ENCODE measurements around the gene RAPGEF3. TPM values are rescaled to one million over a fixed set of nuclear protein-coding genes. Genes with fewer than 3 reads are reported as not detected.

Gene RAPGEF3
- total and polyA plus RNA-seq, 8 donors, result 10.8 to 28.9 (median 16.5) TPM

GRCh38 chr12:47800582-47800981, 41.9 kb upstream of the RAPGEF3 start:
- Histone ChIP-seq H3K4me3 (no peak overlapping the region), H3K27me3 (no peaks in the 10 kb centered on the region), H3K9me3 (no peaks in the 10 kb centered on the region), H3K27ac (peak overlapping the region in 1 of 2 donors; percentile 87), H3K36me3 (peaks cover 3 to 41% of the 10 kb centered on the region in 2 donors), H3K4me1 (peaks cover 48 to 66% of the 10 kb centered on the region in 2 donors)
- intact Hi-C loops (cut with DNase I), result no loop called here
- TF ChIP-seq CTCF (IDR thresholded peaks at IDR 0.05), result no peak
- DNase-seq (peak in 1 of 4 donors; percentile 30), ATAC-seq (no peak)

GRCh38 chr12:47799357-47799955, 40.8 kb upstream of the RAPGEF3 start:
- peak overlapping the region in 1 of 2 donors; percentile 20 for H3K27ac ChIP-seq
- H3K27me3 ChIP-seq, result no peaks in the 10 kb centered on the region
- peaks cover 42 to 55% of the 10 kb centered on the region in 2 donors for H3K4me1 ChIP-seq
- TF ChIP-seq CTCF (IDR thresholded peaks at IDR 0.05), result no peak
- intact Hi-C loops (cut with DNase I), result loop anchor here in 1 of 2 donors (5.0 kb wide), 1 partner anchor 38 kb away; no protein-coding TSS in a partner anchor
- ATAC-seq (peak; percentile 48), DNase-seq (peak in 1 of 4 donors; percentile 84)
- no peak overlapping the region for H3K4me3 ChIP-seq
- no peaks in the 10 kb centered on the region for H3K9me3 ChIP-seq
- H3K36me3 ChIP-seq, result peaks cover 3 to 46% of the 10 kb centered on the region in 2 donors

GRCh38 chr12:47798382-47798948, 39.8 kb upstream of the RAPGEF3 start:
- H3K36me3 ChIP-seq, result peaks cover 3 to 56% of the 10 kb centered on the region in 2 donors
- no peak for TF ChIP-seq CTCF (IDR thresholded peaks at IDR 0.05)
- DNase-seq (peak in 1 of 4 donors; percentile 60), ATAC-seq (no peak)
- H3K27ac ChIP-seq, result no peak overlapping the region
- no peaks in the 10 kb centered on the region for H3K9me3 ChIP-seq
- H3K4me3 ChIP-seq, result no peak overlapping the region
- intact Hi-C loops (cut with DNase I), result loop anchor here in 1 of 2 donors (5.0 kb wide), 1 partner anchor 39 kb away; no protein-coding TSS in a partner anchor
- H3K27me3 ChIP-seq, result no peaks in the 10 kb centered on the region
- peaks cover 32 to 45% of the 10 kb centered on the region in 2 donors for H3K4me1 ChIP-seq

- peak in 1 of 2 donors; percentile 12 for TF ChIP-seq CTCF (IDR thresholded peaks at IDR 0.05)
- Histone ChIP-seq H3K4me3 (no peak overlapping the region), H3K36me3 (peaks cover 3 to 66% of the 10 kb centered on the region in 2 donors), H3K4me1 (peaks cover 22 to 35% of the 10 kb centered on the region in 2 donors), H3K27ac (no peak overlapping the region), H3K9me3 (no peaks in the 10 kb centered on the region), H3K27me3 (no peaks in the 10 kb centered on the region)
- intact Hi-C loops (cut with DNase I), result loop anchor here in 1 of 2 donors (5.0 kb wide), 1 partner anchor 40 kb away; no protein-coding TSS in a partner anchor
- DNase-seq (no peak), ATAC-seq (peak; percentile 15)
Observed at GRCh38 chr12:47797441-47797840, 38.8 kb upstream of the RAPGEF3 start.

GRCh38 chr12:47795814-47796411, 37.2 kb upstream of the RAPGEF3 start:
- H3K4me1 ChIP-seq, result peaks cover 10 to 19% of the 10 kb centered on the region in 2 donors
- intact Hi-C loops (cut with DNase I), result loop anchor here in 1 of 2 donors (5.0 kb wide), 1 partner anchor 41 kb away; no protein-coding TSS in a partner anchor
- H3K36me3 ChIP-seq, result peaks cover 3 to 81% of the 10 kb centered on the region in 2 donors
- no peak overlapping the region for H3K4me3 ChIP-seq
- no peaks in the 10 kb centered on the region for H3K9me3 ChIP-seq
- ATAC-seq, result no peak
- no peak for TF ChIP-seq CTCF (IDR thresholded peaks at IDR 0.05)
- no peak overlapping the region for H3K27ac ChIP-seq
- H3K27me3 ChIP-seq, result no peaks in the 10 kb centered on the region
- DNase-seq, result no peak
